Activated CD4-positive, CD25-positive, alpha-beta regulatory T cell treated with anti-CD3 and anti-CD28 coated beads, Interleukin-2, amount 50 U/mL, for 16 hours (primary cell): Measurements from ENCODE around the gene CASTOR2.
"Not testable (repeated sequence)": the region's sequence is repeated elsewhere in the genome, so short reads cannot be mapped to it uniquely, and the experiment has no call there.

Experiments used
- DNase-seq: peaks from one replicate; pipeline ENCODE4 v3.0.0-alpha.2; 2020; ENCODE audit warnings: low read depth, low spot score

Gene CASTOR2

DNA sequence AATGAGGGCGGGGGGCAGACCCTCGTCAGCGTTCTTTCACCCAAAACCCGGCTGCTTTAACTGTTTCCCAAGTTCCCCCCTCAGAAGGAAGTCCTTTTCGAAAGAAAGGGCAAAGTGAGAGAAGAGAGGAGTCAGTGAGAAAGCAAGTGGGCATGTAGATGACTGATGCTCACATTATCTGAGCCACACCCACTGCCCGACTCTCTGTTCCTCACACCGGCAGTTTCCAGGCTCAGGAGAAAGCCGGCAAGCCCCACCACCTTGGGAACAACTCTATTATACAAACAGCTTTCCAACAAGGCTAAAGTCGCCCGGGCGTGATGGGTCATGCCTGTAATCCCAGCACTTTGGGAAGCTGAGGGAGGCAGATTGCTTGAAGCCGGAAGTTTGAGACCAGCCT is 86.0 kb downstream of the CASTOR2 start:
- DNase-seq, result no peak

DNA sequence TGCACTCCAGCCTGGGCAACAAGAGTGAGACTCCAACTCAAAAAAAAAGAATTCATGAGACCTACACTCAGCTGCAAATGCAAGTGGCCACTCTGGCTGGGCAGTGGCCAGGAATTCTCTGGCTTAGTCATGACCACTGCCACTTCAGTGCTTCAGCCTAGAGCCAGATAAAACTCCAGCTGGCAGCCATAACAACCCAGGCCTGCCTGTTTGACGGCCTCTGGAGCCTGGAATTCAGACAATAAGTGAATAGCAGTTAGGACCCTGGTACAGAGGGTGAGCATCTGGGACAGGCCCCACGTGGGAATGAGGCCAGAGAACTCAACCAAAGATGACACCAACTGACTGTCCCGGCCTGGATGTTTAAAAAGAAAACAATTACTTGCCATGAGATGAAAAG is 90.2 kb downstream of the CASTOR2 start:
- DNase-seq, result no peak

DNA sequence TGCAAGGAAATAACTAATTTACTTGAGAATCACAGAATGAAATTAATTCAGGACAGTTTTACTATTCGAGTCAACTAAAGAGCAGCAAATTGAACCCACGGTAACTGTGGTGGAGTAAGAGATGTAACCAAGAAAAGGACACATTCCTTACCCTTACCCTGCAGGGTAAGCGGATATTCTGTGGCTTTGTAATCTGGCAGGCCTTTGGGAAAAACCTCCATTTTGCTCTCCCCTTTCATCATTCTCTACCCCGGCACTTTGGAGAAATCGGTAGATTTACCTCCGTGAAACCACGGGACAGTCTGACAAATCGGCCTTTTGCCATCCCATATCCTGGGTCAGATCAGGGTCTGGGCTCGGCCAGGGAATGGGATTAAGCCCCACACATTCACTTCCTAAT is 90.7 kb downstream of the CASTOR2 start:
- no peak for DNase-seq

- no peak for DNase-seq
Observed at GRCh38 chr7:75055830-75056772, 91.6 kb downstream of the CASTOR2 start.

DNA sequence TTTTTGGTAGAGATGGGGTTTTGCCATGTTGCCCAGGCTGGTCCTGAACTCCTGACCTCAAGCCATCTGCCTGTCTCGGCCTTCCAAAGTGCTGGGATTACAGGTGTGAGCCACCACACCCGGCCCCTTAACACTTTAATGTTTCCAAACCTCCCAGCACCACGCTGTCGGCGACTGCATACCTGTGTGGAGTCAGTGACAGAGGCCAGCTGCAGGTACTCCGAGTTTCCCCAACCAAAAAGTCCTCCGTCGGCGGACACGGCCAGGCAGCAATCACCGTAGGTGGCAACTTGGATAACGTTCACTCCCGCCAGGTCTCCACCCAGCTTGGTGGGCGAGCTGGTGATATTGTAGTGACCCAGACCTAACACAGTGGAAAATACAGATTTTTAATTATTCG is 93.9 kb downstream of the CASTOR2 start:
- DNase-seq, result no peak

DNA sequence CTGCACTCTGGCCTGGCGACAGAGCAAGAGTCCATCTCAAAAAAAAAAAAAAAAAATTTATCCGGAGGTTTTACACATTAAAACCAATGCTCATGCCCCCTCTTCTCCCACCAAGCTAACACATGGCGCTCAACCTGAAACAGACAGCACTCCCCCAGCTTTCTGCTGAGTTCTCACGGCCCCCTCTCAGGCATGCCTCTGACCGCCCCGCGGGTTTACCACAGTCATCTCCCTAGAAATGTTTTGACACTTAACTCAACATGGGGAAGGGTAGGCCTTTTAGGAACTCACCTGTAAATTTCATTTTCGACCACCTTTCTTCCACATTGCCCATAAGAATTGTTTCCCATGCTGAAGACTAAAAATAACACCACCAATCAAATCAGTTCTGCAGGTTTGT is 99.8 kb downstream of the CASTOR2 start:
- DNase-seq, result no peak

- no peak for DNase-seq
Observed at GRCh38 chr7:75064801-75065200, 100.3 kb downstream of the CASTOR2 start.

DNA sequence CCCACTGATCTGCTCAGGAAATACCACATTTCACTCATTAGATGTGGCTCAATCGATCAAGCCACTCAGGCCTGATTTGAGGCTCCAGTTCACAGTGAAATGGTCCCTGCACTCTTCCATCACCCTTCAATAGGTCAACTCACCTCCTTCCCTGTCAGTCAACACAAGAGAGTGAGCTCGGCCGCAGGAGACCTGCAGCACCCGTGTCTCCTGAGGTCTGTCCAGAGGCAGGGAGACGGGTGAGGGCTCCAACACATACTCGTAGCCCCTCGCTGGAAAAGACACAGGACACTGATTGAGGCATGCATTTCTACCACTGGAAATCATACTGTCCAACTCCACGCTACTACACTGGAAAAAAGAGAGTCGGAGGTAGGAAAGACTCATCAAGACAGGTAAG is 102.0 kb downstream of the CASTOR2 start:
- no peak for DNase-seq

DNA sequence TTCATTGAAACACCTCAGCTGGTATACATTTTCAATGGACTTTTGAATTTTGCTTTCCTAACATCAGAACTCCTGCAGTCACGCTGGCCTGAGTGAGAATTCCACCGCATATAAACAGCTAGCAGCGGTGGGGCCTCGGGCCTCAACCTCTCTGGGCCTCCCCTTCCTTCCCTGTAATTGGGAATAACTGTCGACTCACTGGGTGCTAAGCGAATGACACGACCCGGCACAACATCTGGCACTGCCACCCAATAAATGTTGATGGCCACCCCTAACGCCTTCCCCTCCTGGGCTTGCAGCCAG is 108.4 kb downstream of the CASTOR2 start:
- no peak for DNase-seq

DNA sequence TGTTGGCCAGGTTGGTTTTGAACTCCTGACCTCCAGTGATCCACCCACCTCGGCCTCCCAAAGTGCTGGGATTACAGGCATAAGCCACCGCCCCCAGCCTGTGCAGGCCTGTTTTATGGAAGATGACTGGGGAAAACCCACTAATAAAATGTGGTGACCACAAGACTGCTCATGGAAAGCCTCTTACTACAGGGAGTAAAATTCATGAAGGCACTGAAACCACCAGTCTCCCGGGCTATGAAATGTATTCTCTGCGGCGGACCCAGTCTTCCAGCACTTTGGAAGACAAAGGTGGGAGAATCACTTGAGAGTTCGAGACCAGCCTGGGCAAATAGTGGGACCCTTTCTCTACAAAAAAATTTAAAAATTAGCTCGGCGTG is 109.7 kb downstream of the CASTOR2 start:
- DNase-seq, result not testable (repeated sequence)
